SH-SY5Y (cell line): ENCODE data around the gene BICRA.

Experiments
- GATA2 ChIP-seq: IDR thresholded peaks from 2 replicates; pipeline ENCODE4 v1.6.1; 2011; ENCODE audit warnings: mild to moderate bottlenecking, low read depth, low read length
- GATA3 ChIP-seq: IDR thresholded peaks from 2 replicates; pipeline ENCODE4 v1.6.1; 2011; ENCODE audit warnings: low read depth, mild to moderate bottlenecking, low read length, moderate library complexity

GRCh38 chr19:47572635-47573034 lies 36.3 kb upstream of the BICRA start:
- no peak for TF ChIP-seq GATA2
- no peak for TF ChIP-seq GATA3
